WTC11 (cell line): ENCODE data around the gene PRKCE. TPM values are rescaled to one million over a fixed set of nuclear protein-coding genes. Genes with fewer than 3 reads are reported as not detected.

Source experiments
- ATAC-seq: fragments of 200-7000 bp; cut with Tn5 transposase; 2 replicates; pipeline ENCODE4 v1.10.0; 2021; ENCODE audit warnings: mild to moderate bottlenecking, moderate library complexity
- CTCF ChIA-PET: fragments of 300-600 bp; sonication (Branson Sonifier 250); formaldehyde crosslinking; loops from one replicate; lab custom pipeline; 2021; ENCODE audit warnings: antibody characterized with exemption; lab: Charles Lee
- POLR2A ChIA-PET: fragments of 350-600 bp; sonication (Branson Sonifier 250); formaldehyde crosslinking; loops from one replicate; lab custom pipeline; 2021; ENCODE audit warnings: antibody characterized with exemption; lab: Charles Lee
- DNase-seq: peaks from one replicate; pipeline ENCODE4 v3.0.0; 2021; ENCODE audit warnings: low spot score
- H3K27ac Mint-ChIP-seq: 2 replicates; pipeline ENCODE4 v1.8.0; 2021; ENCODE audit warnings: mixed read lengths
- H3K27me3 Mint-ChIP-seq: 2 replicates; pipeline ENCODE4 v1.8.0; 2021; ENCODE audit warnings: low read depth, mild to moderate bottlenecking, moderate library complexity, mixed read lengths
- H3K36me3 Mint-ChIP-seq: 2 replicates; pipeline ENCODE4 v1.8.0; 2021; ENCODE audit warnings: mixed read lengths
- H3K4me1 Mint-ChIP-seq: 2 replicates; pipeline ENCODE4 v1.8.0; 2022; ENCODE audit warnings: mixed read lengths
- H3K4me3 Mint-ChIP-seq: 2 replicates; pipeline ENCODE4 v1.8.0; 2021; ENCODE audit warnings: mild to moderate bottlenecking, moderate library complexity, mixed read lengths
- H3K9me3 Mint-ChIP-seq: 2 replicates; pipeline ENCODE4 v1.8.0; 2021; ENCODE audit warnings: mixed read lengths
- ARID4B ChIP-seq: sonication (generic); formaldehyde crosslinking; IDR thresholded peaks from 2 replicates; pipeline ENCODE4 v1.8.0; 2023; ENCODE audit warnings: missing genetic modification reagents, mild to moderate bottlenecking, borderline replicate concordance
- CREB1 ChIP-seq: sonication (generic); formaldehyde crosslinking; IDR thresholded peaks from 2 replicates; pipeline ENCODE4 v1.8.0; 2023; ENCODE audit warnings: mild to moderate bottlenecking, missing genetic modification reagents
- CREM ChIP-seq: sonication (generic); formaldehyde crosslinking; IDR thresholded peaks from 2 replicates; pipeline ENCODE4 v1.8.1; 2022; ENCODE audit warnings: mild to moderate bottlenecking, missing genetic modification reagents, moderate library complexity
- E2F5 ChIP-seq: sonication (generic); formaldehyde crosslinking; IDR thresholded peaks from 2 replicates; pipeline ENCODE4 v1.8.1; 2022; ENCODE audit warnings: mild to moderate bottlenecking, moderate library complexity, missing genetic modification reagents
- ELF4 ChIP-seq: sonication (generic); formaldehyde crosslinking; IDR thresholded peaks from 2 replicates; pipeline ENCODE4 v1.8.1; 2022; ENCODE audit warnings: low read depth, mild to moderate bottlenecking, moderate library complexity, missing genetic modification reagents
- EMX1 ChIP-seq: fragments of 250-450 bp; sonication (Bioruptor Pico); IDR thresholded peaks from 2 replicates; pipeline ENCODE4 v1.8.0; 2021; ENCODE audit warnings: mild to moderate bottlenecking
- GRHL2 ChIP-seq: fragments of 250-450 bp; sonication (Bioruptor Pico); IDR thresholded peaks from 2 replicates; pipeline ENCODE4 v1.8.0; 2022; ENCODE audit warnings: mild to moderate bottlenecking, moderate library complexity; ENCODE audit not compliant: insufficient replicate concordance, severe bottlenecking
- IRF2 ChIP-seq: sonication (generic); formaldehyde crosslinking; IDR thresholded peaks from 2 replicates; pipeline ENCODE4 v1.8.0; 2022; ENCODE audit warnings: low read depth, missing genetic modification reagents, borderline replicate concordance
- MAX ChIP-seq: sonication (generic); formaldehyde crosslinking; IDR thresholded peaks from 2 replicates; pipeline ENCODE4 v1.8.0; 2022; ENCODE audit warnings: mild to moderate bottlenecking, missing genetic modification reagents
- MLX ChIP-seq: sonication (generic); formaldehyde crosslinking; IDR thresholded peaks from 2 replicates; pipeline ENCODE4 v1.8.1; 2023; ENCODE audit warnings: mild to moderate bottlenecking, missing genetic modification reagents, moderate library complexity
- NFE2L1 ChIP-seq: sonication (generic); formaldehyde crosslinking; IDR thresholded peaks from 2 replicates; pipeline ENCODE4 v1.8.1; 2023; ENCODE audit warnings: missing genetic modification reagents
- NR2C2 ChIP-seq: sonication (generic); formaldehyde crosslinking; IDR thresholded peaks from 2 replicates; pipeline ENCODE4 v1.8.0; 2022; ENCODE audit warnings: mild to moderate bottlenecking, missing genetic modification reagents
- PRDM15 ChIP-seq: sonication (generic); formaldehyde crosslinking; IDR thresholded peaks from 2 replicates; pipeline ENCODE4 v1.8.0; 2022; ENCODE audit warnings: missing genetic modification reagents
- SOX15 ChIP-seq: fragments of 250-450 bp; sonication (Bioruptor Pico); IDR thresholded peaks from 2 replicates; pipeline ENCODE4 v1.9.0; 2021; ENCODE audit warnings: mild to moderate bottlenecking
- TEAD4 ChIP-seq: sonication (generic); formaldehyde crosslinking; IDR thresholded peaks from 2 replicates; pipeline ENCODE4 v1.8.0; 2022; ENCODE audit warnings: mild to moderate bottlenecking, missing genetic modification reagents
- USF2 ChIP-seq: sonication (generic); formaldehyde crosslinking; IDR thresholded peaks from 2 replicates; pipeline ENCODE4 v1.8.1; 2023; ENCODE audit warnings: mild to moderate bottlenecking, missing genetic modification reagents, moderate library complexity
- ZMAT4 ChIP-seq: fragments of 250-450 bp; sonication (Bioruptor Pico); IDR thresholded peaks from 2 replicates; pipeline ENCODE4 v1.9.0; 2021; ENCODE audit warnings: mild to moderate bottlenecking
- ZNF219 ChIP-seq: sonication (generic); formaldehyde crosslinking; IDR thresholded peaks from 2 replicates; pipeline ENCODE4 v1.8.0; 2023; ENCODE audit warnings: missing genetic modification reagents, mild to moderate bottlenecking, borderline replicate concordance
- ZNF263 ChIP-seq: sonication (generic); formaldehyde crosslinking; IDR thresholded peaks from 2 replicates; pipeline ENCODE4 v1.8.1; 2022; ENCODE audit warnings: low read depth, mild to moderate bottlenecking, moderate library complexity, missing genetic modification reagents
- ZNF317 ChIP-seq: sonication (generic); formaldehyde crosslinking; IDR thresholded peaks from 2 replicates; pipeline ENCODE4 v1.8.1; 2023; ENCODE audit warnings: low read depth, mild to moderate bottlenecking, moderate library complexity, missing genetic modification reagents, borderline replicate concordance
- ZNF423 ChIP-seq: fragments of 250-450 bp; sonication (Bioruptor Pico); IDR thresholded peaks from 2 replicates; pipeline ENCODE4 v2.1.2; 2022; ENCODE audit warnings: mild to moderate bottlenecking, moderate library complexity
- ZNF512 ChIP-seq: sonication (generic); formaldehyde crosslinking; IDR thresholded peaks from 2 replicates; pipeline ENCODE4 v1.8.1; 2022; ENCODE audit warnings: missing genetic modification reagents, borderline replicate concordance
- ZNF671 ChIP-seq: fragments of 250-450 bp; sonication (Bioruptor Pico); IDR thresholded peaks from 2 replicates; pipeline ENCODE4 v1.8.0; 2021; ENCODE audit warnings: mild to moderate bottlenecking
- total RNA-seq: library from RNA; stranded (reverse); gene quantifications from 3 replicates; pipeline ENCODE4 v1.2.3, GENCODE V29; 2021

The PRKCE gene
- total RNA-seq, 1 experiment from 2014 or later: 5.8 TPM

- no peak for TF ChIP-seq ARID4B (CRISPR knock-in tag)
Observed at GRCh38 chr2:45612285-45612684, 39.2 kb upstream of the PRKCE start (continued).

- H3K4me1 Mint-ChIP-seq: peaks cover 33% of the 10 kb centered on the region
- ChIA-PET CTCF (no interaction called here), POLR2A (no interaction called here)
- no peaks in the 10 kb centered on the region for H3K36me3 Mint-ChIP-seq
- TF ChIP-seq ZNF512: no peak
- no peak for TF ChIP-seq TEAD4
- no peak for TF ChIP-seq ZNF423 (CRISPR knock-in tag)
- TF ChIP-seq GRHL2 (CRISPR knock-in tag): no peak
- TF ChIP-seq USF2 (CRISPR knock-in tag): no peak
- TF ChIP-seq E2F5: no peak
- TF ChIP-seq CREM: no peak
- TF ChIP-seq MLX: no peak
- no peak for TF ChIP-seq ZNF671 (CRISPR knock-in tag)
- no peak for TF ChIP-seq ZMAT4
- TF ChIP-seq ZNF263: no peak
- TF ChIP-seq ZNF317 (CRISPR knock-in tag): no peak
- ATAC-seq (no peak), DNase-seq (no peak)
- no peak overlapping the region for H3K27ac Mint-ChIP-seq
- no peaks in the 10 kb centered on the region for H3K27me3 Mint-ChIP-seq
- H3K4me3 Mint-ChIP-seq: no peak overlapping the region
- no peaks in the 10 kb centered on the region for H3K9me3 Mint-ChIP-seq
Observed at GRCh38 chr2:45612731-45613130, 38.7 kb upstream of the PRKCE start.

GRCh38 chr2:45614330-45614729 is 37.1 kb upstream of the PRKCE start:
- POLR2A ChIA-PET: no interaction called here
- no peak for ATAC-seq

More at GRCh38 chr2:45614330-45614729, 37.1 kb upstream of the PRKCE start:
- H3K4me3 Mint-ChIP-seq: no peak overlapping the region
- peaks cover 23% of the 10 kb centered on the region for H3K4me1 Mint-ChIP-seq
- no peak for TF ChIP-seq ZNF219 (CRISPR knock-in tag)
- no peak for TF ChIP-seq NR2C2 (CRISPR knock-in tag)
- no peak for TF ChIP-seq SOX15 (CRISPR knock-in tag)
- TF ChIP-seq MAX (CRISPR knock-in tag): no peak
- TF ChIP-seq CREB1 (CRISPR knock-in tag): no peak
- TF ChIP-seq IRF2 (CRISPR knock-in tag): no peak
- no peak for TF ChIP-seq ELF4 (CRISPR knock-in tag)
- no peak for TF ChIP-seq PRDM15 (CRISPR knock-in tag)
- no peak for TF ChIP-seq NFE2L1 (CRISPR knock-in tag)
- no peak for TF ChIP-seq EMX1 (CRISPR knock-in tag)
- H3K36me3 Mint-ChIP-seq: no peaks in the 10 kb centered on the region
- H3K27me3 Mint-ChIP-seq: no peaks in the 10 kb centered on the region
- no peaks in the 10 kb centered on the region for H3K9me3 Mint-ChIP-seq
- no peak for DNase-seq
- CTCF ChIA-PET: no interaction called here
- H3K27ac Mint-ChIP-seq: no peak overlapping the region
